HUES6 (cell line): Measurements from ENCODE around the gene CACNA1F.
"Not testable (repeated sequence)": the region's sequence is repeated elsewhere in the genome, so short reads cannot be mapped to it uniquely, and the experiment has no call there.

Experiments
- H3K27ac ChIP-seq: 2 replicates; pipeline ENCODE4 v1.7.0; 2013; ENCODE audit warnings: low read depth, mild to moderate bottlenecking, low read length, inconsistent platforms
- H3K27me3 ChIP-seq: 2 replicates; pipeline ENCODE4 v1.6.1; 2013; ENCODE audit warnings: low read length; ENCODE audit not compliant: control insufficient read depth, insufficient read depth
- H3K36me3 ChIP-seq: 2 replicates; pipeline ENCODE4 v1.6.1; 2013; ENCODE audit warnings: low read length; ENCODE audit not compliant: control insufficient read depth, insufficient read depth
- H3K4me1 ChIP-seq: 2 replicates; pipeline ENCODE4 v1.6.1; 2013; ENCODE audit warnings: low read length; ENCODE audit not compliant: control insufficient read depth, insufficient read depth
- H3K4me3 ChIP-seq: 2 replicates; pipeline ENCODE4 v1.5.1; 2013; ENCODE audit warnings: low read depth, low read length
- H3K9ac ChIP-seq: one replicate; pipeline ENCODE4 v1.6.1; 2013; ENCODE audit warnings: mild to moderate bottlenecking, low read length
- H3K9me3 ChIP-seq: 2 replicates; pipeline ENCODE4 v1.6.1; 2013; ENCODE audit warnings: low read depth, low read length; ENCODE audit not compliant: control insufficient read depth, insufficient read depth

Gene CACNA1F

GRCh38 chrX:49177338-49177833 is 55.8 kb downstream of the CACNA1F start:
- 0 out of 2 replicates have a peak, but pooled peaks cover 5% of the 10 kb centered on the region for H3K4me1 ChIP-seq
- H3K36me3 ChIP-seq: peaks cover 48% of the 10 kb centered on the region
- H3K9ac ChIP-seq: no peak overlapping the region
- no peak overlapping the region for H3K4me3 ChIP-seq
- H3K27me3 ChIP-seq: peaks cover 11% of the 10 kb centered on the region; the same call in 1 of the 2 replicates
- peaks cover 36% of the 10 kb centered on the region; the same call in 1 of the 2 replicates for H3K9me3 ChIP-seq
- no peak overlapping the region for H3K27ac ChIP-seq

- Histone ChIP-seq H3K4me3 (no peak overlapping the region), H3K27ac (no peak overlapping the region)
Observed at GRCh38 chrX:49176421-49177326, 56.5 kb downstream of the CACNA1F start.

GRCh38 chrX:49175435-49176274 is 57.5 kb downstream of the CACNA1F start:
- peaks cover 22% of the 10 kb centered on the region for H3K27me3 ChIP-seq
- H3K36me3 ChIP-seq: peaks cover 39% of the 10 kb centered on the region
- no peak overlapping the region for H3K27ac ChIP-seq
- peaks cover 33% of the 10 kb centered on the region; the same call in 1 of the 2 replicates for H3K9me3 ChIP-seq
- no peak overlapping the region for H3K9ac ChIP-seq
- H3K4me3 ChIP-seq: no peak overlapping the region
- 0 out of 2 replicates have a peak, but pooled peaks cover 5% of the 10 kb centered on the region for H3K4me1 ChIP-seq

More at GRCh38 chrX:49176421-49177326, 56.5 kb downstream of the CACNA1F start:
- Histone ChIP-seq H3K27me3 (peaks cover 18% of the 10 kb centered on the region), H3K36me3 (peaks cover 43% of the 10 kb centered on the region), H3K9me3 (peaks cover 33% of the 10 kb centered on the region; the same call in 1 of the 2 replicates), H3K9ac (no peak overlapping the region), H3K4me1 (0 out of 2 replicates have a peak, but pooled peaks cover 5% of the 10 kb centered on the region)

GRCh38 chrX:49174723-49175122 is 58.4 kb downstream of the CACNA1F start:
- Histone ChIP-seq H3K9ac (no peak overlapping the region), H3K4me1 (0 out of 2 replicates have a peak, but pooled peaks cover 5% of the 10 kb centered on the region), H3K4me3 (no peak overlapping the region), H3K9me3 (peaks cover 29% of the 10 kb centered on the region; the same call in 1 of the 2 replicates), H3K27me3 (peaks cover 22% of the 10 kb centered on the region), H3K27ac (no peak overlapping the region), H3K36me3 (peaks cover 32% of the 10 kb centered on the region)

- not testable (repeated sequence) for H3K27ac ChIP-seq, H3K4me3 ChIP-seq, H3K9ac ChIP-seq, H3K4me1 ChIP-seq
- Histone ChIP-seq H3K36me3 (peaks cover 20% of the 10 kb centered on the region), H3K27me3 (peaks cover 22% of the 10 kb centered on the region), H3K9me3 (peaks cover 32% of the 10 kb centered on the region; the same call in 1 of the 2 replicates)
Observed at GRCh38 chrX:49173544-49173943, 59.6 kb downstream of the CACNA1F start.

- Histone ChIP-seq H3K4me1 (peaks cover 10% of the 10 kb centered on the region; the same call in 1 of the 2 replicates), H3K27me3 (peaks cover 26% of the 10 kb centered on the region), H3K36me3 (peaks cover 8% of the 10 kb centered on the region), H3K9me3 (peaks cover 23% of the 10 kb centered on the region; the same call in 1 of the 2 replicates), H3K4me3 (peak overlapping the region; percentile 60), H3K9ac (no peak overlapping the region), H3K27ac (no peak overlapping the region)
Observed at GRCh38 chrX:49172280-49172780, 60.8 kb downstream of the CACNA1F start.

GRCh38 chrX:49171752-49172279 is 61.3 kb downstream of the CACNA1F start, which contains the start of gene PLP2:
Gene PLP2, plus strand, starts transcription at chrX:49171898. Its CDS starts 103 bp downstream, at chrX:49172001.
- peaks cover 12% of the 10 kb centered on the region; the same call in 1 of the 2 replicates for H3K4me1 ChIP-seq
- peaks cover 20% of the 10 kb centered on the region; the same call in 1 of the 2 replicates for H3K9me3 ChIP-seq
- H3K27ac ChIP-seq: no peak within 1 kb of the TSS
- peaks cover 8% of the 10 kb centered on the region for H3K36me3 ChIP-seq
- peaks cover 26% of the 10 kb centered on the region for H3K27me3 ChIP-seq
- H3K4me3 ChIP-seq: peak within 1 kb of the TSS; percentile 60
- no peak within 1 kb of the TSS for H3K9ac ChIP-seq

GRCh38 chrX:49167740-49168108 is 65.4 kb downstream of the CACNA1F start:
- H3K4me3 ChIP-seq: peak overlapping the region; percentile 59
- peaks cover 31% of the 10 kb centered on the region for H3K27me3 ChIP-seq
- H3K9ac ChIP-seq: no peak overlapping the region
- H3K36me3 ChIP-seq: no peaks in the 10 kb centered on the region
- no peak overlapping the region for H3K27ac ChIP-seq
- H3K9me3 ChIP-seq: peaks cover 15% of the 10 kb centered on the region; the same call in 1 of the 2 replicates
- peaks cover 17% of the 10 kb centered on the region; the same call in 1 of the 2 replicates for H3K4me1 ChIP-seq

GRCh38 chrX:49166914-49167739 is 66.0 kb downstream of the CACNA1F start:
- peak overlapping the region; percentile 59 for H3K4me3 ChIP-seq
- no peak overlapping the region for H3K27ac ChIP-seq
- peaks cover 17% of the 10 kb centered on the region; the same call in 1 of the 2 replicates for H3K4me1 ChIP-seq
- H3K36me3 ChIP-seq: no peaks in the 10 kb centered on the region
- H3K9me3 ChIP-seq: peaks cover 18% of the 10 kb centered on the region; the same call in 1 of the 2 replicates
- peaks cover 30% of the 10 kb centered on the region for H3K27me3 ChIP-seq
- H3K9ac ChIP-seq: peak overlapping the region; percentile 49
